Loucy (cell line): ENCODE data around the gene MRTFA.

Experiments
- CTCF ChIP-seq: fragments of 200-600 bp; sonication (generic); conservative IDR thresholded peaks from 2 replicates; pipeline ENCODE4 v1.5.1; 2014; ENCODE audit warnings: mild to moderate bottlenecking, antibody characterized with exemption, low read length
- EZH2phosphoT487 ChIP-seq: fragments of 200-600 bp; IDR thresholded peaks from 2 replicates; pipeline ENCODE4 v1.6.1; 2018; ENCODE audit warnings: antibody characterized with exemption, mild to moderate bottlenecking, moderate library complexity, borderline replicate concordance

DNA sequence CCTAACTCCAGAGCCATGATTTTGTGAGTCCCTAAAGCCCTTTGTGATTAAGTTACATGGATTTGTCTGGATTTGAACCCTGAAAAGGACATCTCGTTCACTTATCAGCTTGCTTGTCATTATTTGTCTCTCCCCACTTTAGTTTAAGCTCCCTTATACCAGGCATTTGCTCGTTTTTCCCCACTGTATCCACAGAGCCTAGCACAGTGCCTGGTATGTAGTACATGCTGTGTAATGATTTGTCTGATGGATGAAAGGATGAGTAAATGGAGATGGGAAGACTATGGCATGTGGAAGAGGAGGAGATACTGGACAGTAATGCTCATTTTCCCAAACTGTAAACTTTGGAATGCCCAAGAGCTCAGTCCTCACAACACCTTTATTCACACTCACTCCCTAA is 33.5 kb upstream of the MRTFA start:
- TF ChIP-seq CTCF (no peak), EZH2phosphoT487 (no peak)
